Tibial artery (tissue), 4 donors: ENCODE measurements around the gene GPR176.

ENCODE experiments used
- DNase-seq, 2 donors: peaks; one replicate each; pipeline ENCODE4 v3.0.0-alpha.2; 2019
- H3K27ac ChIP-seq, 2 donors: fragments of 200-600 bp; sonication (generic) in 1 of 2; 1 replicate in 1 of 2; 2 replicates in 1 of 2; pipeline ENCODE4 v1.5.1; 2018 to 2019; ENCODE audit warnings: mild to moderate bottlenecking in 1 of 2
- H3K27me3 ChIP-seq, 2 donors: fragments of 200-600 bp; sonication (generic) in 1 of 2; one replicate each; pipeline versions ENCODE4 v1.5.1 to v1.6.0; 2016 to 2019
- H3K36me3 ChIP-seq, 3 donors: fragments of 200-600 bp; sonication (generic) in 2 of 3; one replicate each; pipeline ENCODE4 v1.5.1; 2016 to 2019; ENCODE audit warnings: mild to moderate bottlenecking in 2 of 3
- H3K4me1 ChIP-seq, 4 donors: fragments of 200-600 bp; sonication (generic) in 2 of 4; 1 replicate in 3 of 4; 2 replicates in 1 of 4; pipeline ENCODE4 v1.5.1; 2016 to 2019
- H3K4me3 ChIP-seq, 2 donors: fragments of 200-600 bp; sonication (generic) in 1 of 2; 1 replicate in 1 of 2; 2 replicates in 1 of 2; pipeline ENCODE4 v1.5.1; 2018 to 2019; ENCODE audit warnings: mild to moderate bottlenecking in 2 of 2
- H3K9me3 ChIP-seq, 3 donors: fragments of 200-600 bp; sonication (generic) in 1 of 3; one replicate each; pipeline ENCODE4 v1.5.1; 2016 to 2019
- CTCF ChIP-seq, 2 experiments: fragments of 200-600 bp in 1 of 2; fragments of 450-650 bp in 1 of 2; IDR thresholded peaks; one replicate each; pipeline ENCODE4 v1.5.1; 2017 to 2019; ENCODE audit warnings: antibody characterized with exemption in 2 of 2, mild to moderate bottlenecking in 1 of 2, moderate library complexity in 1 of 2
- intact Hi-C: fragments of 100-400 bp; cut with DNase I; formaldehyde crosslinking; loops from one replicate; pipeline ENCODE4 v1.15.0; 2023; ENCODE audit warnings: low total_unique reads

Gene GPR176

DNA sequence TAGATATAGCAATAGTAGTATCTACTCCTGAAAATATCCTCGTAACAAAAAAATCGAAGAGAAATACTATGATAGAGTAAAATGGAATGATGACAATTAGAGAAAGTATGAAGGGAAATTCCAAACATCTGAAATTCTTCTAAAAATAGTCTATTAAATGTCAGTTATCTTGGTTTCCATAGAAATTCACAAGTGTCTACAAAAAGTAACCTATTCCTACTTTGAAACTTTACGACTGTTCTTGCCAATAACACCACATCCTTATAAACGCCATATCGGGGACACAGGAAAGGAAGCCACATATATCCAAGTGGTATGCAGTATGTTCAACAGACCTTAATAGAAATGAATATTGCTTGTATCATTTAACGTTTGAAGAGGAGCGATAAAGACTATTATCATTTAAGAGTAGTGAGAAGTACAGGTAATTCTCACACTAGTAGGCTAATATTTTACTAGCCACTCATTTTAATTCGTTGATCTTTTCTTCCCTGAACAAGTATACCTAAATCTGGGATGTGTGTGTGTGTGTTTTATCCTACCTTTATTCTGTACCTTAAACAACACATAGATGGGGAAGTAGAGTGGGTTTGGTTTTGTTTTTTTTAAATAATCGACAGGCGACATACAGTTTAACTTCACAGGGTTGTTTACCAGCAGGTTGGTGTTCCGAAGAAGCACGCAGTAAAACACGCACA is 1.2 kb downstream of the GPR176 start:
- H3K27me3 ChIP-seq = no peaks in the 10 kb centered on the region
- TF ChIP-seq CTCF (IDR thresholded peaks at IDR 0.05) = no peak
- no peak for DNase-seq
- peaks cover 0 to 23% (median 4%) of the 10 kb centered on the region in 4 donors for H3K4me1 ChIP-seq
- no peaks in the 10 kb centered on the region for H3K36me3 ChIP-seq
- no peaks in the 10 kb centered on the region for H3K9me3 ChIP-seq
- intact Hi-C loops = no loop called here
- H3K4me3 ChIP-seq = peak overlapping the region; percentile 60 to 64
- peak overlapping the region; percentile 86 to 89 for H3K27ac ChIP-seq

DNA sequence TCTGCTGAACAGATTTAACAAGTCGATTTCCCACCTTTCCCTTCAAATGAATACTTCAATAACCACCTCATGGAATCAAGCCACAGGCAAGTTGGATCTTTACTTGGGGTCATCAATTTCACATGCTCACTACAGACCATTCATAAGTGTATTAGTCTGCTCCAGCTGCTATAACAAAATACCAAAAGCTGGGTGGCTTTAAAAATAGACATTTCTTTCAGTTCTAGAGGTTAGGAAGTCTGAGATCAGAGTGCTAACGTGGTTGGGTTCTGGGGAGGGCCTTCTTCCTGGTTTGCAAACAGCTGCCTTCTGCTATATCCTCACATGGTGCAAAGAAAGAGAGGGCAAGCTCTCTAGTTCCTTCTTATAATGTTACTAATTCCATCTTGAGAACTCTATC is 5.1 kb downstream of the GPR176 start:
- TF ChIP-seq CTCF (IDR thresholded peaks at IDR 0.05) = no peak

DNA sequence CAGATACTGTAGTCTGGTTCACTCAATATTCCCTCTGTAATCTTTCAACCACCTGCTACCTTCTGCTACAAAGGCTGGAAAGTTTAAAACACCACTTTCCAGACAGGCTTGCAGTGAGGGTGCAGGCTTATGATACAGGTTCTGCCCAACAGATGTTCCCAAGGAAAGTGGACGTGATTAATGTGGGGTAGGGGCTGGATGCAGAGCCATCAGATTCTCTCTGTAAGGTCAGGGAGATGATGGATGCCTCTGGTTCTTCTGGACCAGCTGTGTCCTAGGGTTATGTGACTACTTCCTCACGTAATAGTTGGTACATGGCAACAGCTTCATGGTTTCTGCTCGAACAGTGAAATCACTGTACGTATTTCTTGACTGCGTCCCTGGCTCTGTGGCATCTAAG is 11.1 kb downstream of the GPR176 start:
- peaks cover 0 to 6% (median 0%) of the 10 kb centered on the region in 4 donors for H3K4me1 ChIP-seq
- no peaks in the 10 kb centered on the region for H3K9me3 ChIP-seq
- no peaks in the 10 kb centered on the region for H3K36me3 ChIP-seq
- no peak overlapping the region for H3K4me3 ChIP-seq
- H3K27me3 ChIP-seq = no peaks in the 10 kb centered on the region
- TF ChIP-seq CTCF (IDR thresholded peaks at IDR 0.05) = no peak
- intact Hi-C loops = loop anchor here (1.0 kb wide), 1 partner anchor 24 kb away; no protein-coding TSS in a partner anchor
- no peak for DNase-seq
- no peak overlapping the region for H3K27ac ChIP-seq

More for the DNA sequence above, 5.1 kb downstream of the GPR176 start:
- Histone ChIP-seq H3K4me1 (peaks cover 0 to 20% (median 4%) of the 10 kb centered on the region in 4 donors), H3K36me3 (no peaks in the 10 kb centered on the region), H3K4me3 (no peak overlapping the region), H3K27me3 (no peaks in the 10 kb centered on the region), H3K9me3 (no peaks in the 10 kb centered on the region), H3K27ac (no peak overlapping the region)
- no peak for DNase-seq
- intact Hi-C loops = no loop called here

DNA sequence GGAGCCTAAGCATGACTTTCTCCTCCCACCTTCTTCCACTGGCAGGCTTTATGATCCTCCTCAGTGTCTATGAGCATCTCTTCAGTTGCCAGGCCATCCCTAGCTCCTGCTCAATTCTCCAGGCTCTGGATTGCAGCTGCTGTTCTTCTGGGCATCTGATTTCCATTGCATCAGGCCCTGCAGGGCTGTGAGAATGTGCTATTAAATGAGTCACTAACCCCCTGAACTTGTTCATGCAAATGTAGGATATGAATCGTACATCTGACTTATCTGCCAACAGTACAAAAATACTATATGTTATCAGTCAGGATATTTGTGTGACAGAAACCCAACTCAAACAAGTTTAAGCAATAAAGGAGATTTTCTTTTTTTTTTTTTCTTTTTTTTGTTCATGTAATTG is 11.9 kb downstream of the GPR176 start:
- Histone ChIP-seq H3K4me1 (peaks cover 0 to 6% (median 0%) of the 10 kb centered on the region in 4 donors), H3K27ac (no peak overlapping the region), H3K4me3 (no peak overlapping the region), H3K9me3 (no peaks in the 10 kb centered on the region), H3K36me3 (no peaks in the 10 kb centered on the region), H3K27me3 (no peaks in the 10 kb centered on the region)
- intact Hi-C loops = no loop called here
- DNase-seq = no peak
- no peak for TF ChIP-seq CTCF (IDR thresholded peaks at IDR 0.05)

DNA sequence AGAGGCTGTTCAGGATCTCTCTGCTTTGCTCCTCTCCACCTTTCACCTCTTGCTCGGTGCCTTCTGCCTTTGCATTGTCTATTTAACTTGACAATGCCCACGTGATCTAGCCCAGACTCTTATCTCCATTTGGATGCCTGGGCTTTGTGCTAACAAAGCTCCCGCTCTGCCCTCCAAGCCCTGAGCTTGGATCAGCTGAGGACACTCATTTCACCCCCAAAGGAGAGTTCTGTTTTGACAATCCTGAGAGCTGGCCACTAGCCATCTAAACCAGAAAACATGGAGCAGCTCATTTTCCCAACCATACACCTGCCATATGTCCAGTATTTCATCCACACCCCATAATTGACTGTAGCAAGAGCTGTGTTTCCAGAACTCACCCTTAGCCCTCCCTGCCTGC is 12.8 kb downstream of the GPR176 start:
- no peaks in the 10 kb centered on the region for H3K36me3 ChIP-seq
- no peak for DNase-seq

More for the DNA sequence above, 12.8 kb downstream of the GPR176 start:
- Histone ChIP-seq H3K27ac (no peak overlapping the region), H3K27me3 (no peaks in the 10 kb centered on the region), H3K4me3 (no peak overlapping the region), H3K4me1 (peaks cover 0 to 6% (median 0%) of the 10 kb centered on the region in 4 donors), H3K9me3 (no peaks in the 10 kb centered on the region)
- intact Hi-C loops = no loop called here
- no peak for TF ChIP-seq CTCF (IDR thresholded peaks at IDR 0.05)
